GM19438 (cell line): ENCODE results near the gene TBC1D5.
"Not testable (repeated sequence)": the region's sequence is repeated elsewhere in the genome, so short reads cannot be mapped to it uniquely, and the experiment has no call there.

Source experiments
- ATAC-seq: cut with Tn5 transposase; IDR thresholded peaks from one replicate; pipeline ENCODE4 v1.9.1; 2021; ENCODE audit warnings: low read depth; ENCODE audit not compliant: unreplicated experiment

TBC1D5 gene

GRCh38 chr3:17554078-17554477, 188.4 kb downstream of the TBC1D5 start:
- ATAC-seq, result no peak

DNA sequence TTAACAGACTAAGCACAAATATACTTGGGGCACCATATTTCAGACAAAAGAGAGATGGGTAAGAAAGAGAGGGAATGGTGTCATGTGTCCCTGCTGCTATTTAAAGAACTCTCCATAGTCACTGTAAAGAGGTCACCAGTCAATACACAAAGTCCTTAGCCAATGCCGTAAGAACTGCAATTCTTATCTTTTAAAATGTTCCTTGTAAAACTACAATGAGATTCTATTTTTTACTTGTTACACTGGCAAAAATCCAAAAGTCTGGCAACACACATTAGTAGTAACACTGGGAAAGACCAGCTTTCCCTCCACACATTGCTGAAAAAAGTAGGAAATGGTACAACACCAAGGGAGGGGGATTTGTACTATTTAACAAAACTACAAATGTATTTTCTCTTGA, 189.4 kb downstream of the TBC1D5 start:
- ATAC-seq, result no peak

DNA sequence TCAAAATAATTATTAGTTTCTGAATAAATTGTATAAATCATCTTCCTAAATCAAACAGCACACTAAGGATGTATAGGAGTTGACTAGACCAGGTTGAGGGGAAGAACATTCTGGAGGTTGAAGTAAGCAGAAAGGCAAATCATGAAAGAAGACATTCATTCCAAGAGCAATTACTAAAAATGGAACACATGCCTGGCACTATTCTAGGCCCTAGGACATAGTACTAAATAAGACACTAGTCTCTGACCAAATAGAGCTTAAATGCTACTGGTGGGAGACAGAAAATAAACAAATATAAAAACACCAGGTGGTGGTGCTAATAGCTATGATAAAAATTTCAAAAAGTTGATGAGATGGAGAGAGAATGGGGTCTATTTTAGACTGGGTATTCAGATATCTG, 190.1 kb downstream of the TBC1D5 start:
- no peak for ATAC-seq

- no peak for ATAC-seq
These were observed 190.5 kb downstream of the TBC1D5 start for GRCh38 chr3:17551895-17552294.

DNA sequence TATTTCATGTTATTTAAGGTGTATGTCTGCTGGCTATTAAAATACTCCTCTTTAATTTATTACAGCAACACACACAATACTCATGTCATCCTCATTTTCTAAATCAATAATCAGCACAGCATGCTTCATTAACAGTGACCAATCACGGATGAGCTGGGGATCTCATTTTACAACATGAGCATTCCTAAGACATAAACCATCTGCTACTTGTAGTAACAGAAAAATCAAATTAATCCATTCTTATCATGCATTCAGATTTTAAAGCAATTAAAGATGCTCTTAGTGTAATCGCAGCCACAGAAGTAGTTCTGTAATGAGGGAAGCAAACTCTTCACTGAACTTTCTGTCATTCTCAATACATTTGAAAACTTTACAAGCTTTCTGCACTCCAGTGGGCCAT, 191.1 kb downstream of the TBC1D5 start:
- no peak for ATAC-seq

DNA sequence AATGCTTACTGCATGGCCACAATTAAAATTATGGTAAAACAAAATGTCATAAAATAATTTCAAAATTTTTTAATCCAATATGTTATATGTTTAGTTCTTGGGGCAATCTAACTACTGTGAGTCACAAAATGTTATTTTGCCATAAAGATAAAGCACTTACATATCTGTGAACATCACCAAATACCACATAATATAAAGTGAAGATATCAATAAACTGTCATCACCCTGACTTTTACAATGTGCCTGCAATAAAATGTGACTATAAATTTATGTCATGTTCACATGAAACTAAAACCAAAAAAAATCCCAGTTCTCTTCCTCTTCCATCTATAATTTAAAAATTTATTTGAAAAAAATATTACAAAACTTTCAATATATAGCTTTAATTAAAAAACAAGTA, 191.8 kb downstream of the TBC1D5 start:
- no peak for ATAC-seq

DNA sequence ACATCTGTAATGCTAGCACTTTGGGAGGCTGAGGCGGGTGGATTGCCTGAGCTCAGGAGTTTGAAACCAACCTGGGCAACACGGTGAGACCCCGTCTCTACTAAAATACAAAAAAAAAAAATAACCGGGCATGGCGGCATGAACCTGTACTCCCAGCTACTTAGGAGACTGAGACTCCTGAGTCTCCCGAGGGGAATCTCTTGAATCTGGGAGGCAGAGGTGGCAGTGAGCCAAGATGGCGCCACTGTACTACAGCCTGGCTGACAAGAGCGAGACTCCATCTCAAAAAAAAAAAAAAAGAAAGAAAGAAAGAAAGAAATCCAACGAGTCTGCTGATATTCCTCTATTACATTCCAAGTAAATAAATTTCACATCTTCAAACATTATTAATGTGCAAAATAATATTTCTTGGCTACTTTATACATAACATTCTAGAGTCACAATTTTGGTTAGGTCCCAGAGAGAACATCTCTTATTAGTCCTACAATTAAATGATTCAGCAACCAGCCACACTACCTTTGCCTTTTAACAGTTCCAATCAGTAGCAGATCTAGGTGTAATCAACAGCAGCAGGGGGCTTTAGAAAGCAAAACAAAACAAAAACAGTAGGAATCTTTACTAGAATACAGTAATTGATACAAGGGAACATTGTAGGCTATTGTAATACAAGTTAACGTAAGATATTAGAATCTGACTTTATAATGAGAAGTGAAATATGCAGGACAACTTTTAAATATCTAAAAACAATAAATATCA, 195.8 kb downstream of the TBC1D5 start:
- ATAC-seq, result no peak

DNA sequence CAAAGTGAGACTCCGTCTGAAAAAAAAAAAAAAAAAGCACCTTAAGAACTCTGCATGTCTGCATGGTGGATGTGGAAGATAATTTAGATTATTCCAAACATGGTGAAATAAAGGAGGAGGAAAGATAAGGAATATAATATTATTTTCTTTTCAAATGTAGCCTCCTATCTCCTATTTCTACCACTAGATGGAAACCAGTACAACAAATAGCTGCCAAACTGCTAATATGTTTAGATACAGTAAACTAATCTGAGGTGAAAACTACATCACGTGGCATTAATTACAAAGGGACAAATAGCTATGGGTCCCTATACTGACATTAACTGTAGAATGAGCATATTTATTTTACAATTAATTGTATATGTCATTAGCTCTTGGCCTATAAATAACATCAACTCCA, 197.8 kb downstream of the TBC1D5 start:
- ATAC-seq, result no peak

DNA sequence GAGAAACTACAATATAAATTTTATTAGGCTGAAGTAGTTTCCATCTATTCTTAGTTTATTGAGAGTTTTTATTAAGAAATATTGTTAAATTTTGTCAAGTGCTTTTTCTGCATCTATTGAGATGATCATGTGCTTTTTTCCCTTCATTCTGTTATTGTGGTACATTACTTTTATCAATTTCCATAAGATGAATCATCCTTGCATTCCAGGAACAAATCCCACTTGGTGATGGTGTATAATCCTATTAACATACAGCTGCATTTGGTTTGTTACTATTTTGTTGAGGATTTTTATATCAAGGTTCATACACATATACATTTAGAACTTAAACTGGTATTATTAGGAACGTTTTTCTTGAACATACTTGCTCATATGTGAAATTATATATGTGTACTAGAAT, 199.8 kb downstream of the TBC1D5 start:
- no peak for ATAC-seq

GRCh38 chr3:17539436-17539835, 203.0 kb downstream of the TBC1D5 start:
- ATAC-seq, result no peak

- ATAC-seq, result no peak
These were observed 207.2 kb downstream of the TBC1D5 start for GRCh38 chr3:17535274-17535673.

DNA sequence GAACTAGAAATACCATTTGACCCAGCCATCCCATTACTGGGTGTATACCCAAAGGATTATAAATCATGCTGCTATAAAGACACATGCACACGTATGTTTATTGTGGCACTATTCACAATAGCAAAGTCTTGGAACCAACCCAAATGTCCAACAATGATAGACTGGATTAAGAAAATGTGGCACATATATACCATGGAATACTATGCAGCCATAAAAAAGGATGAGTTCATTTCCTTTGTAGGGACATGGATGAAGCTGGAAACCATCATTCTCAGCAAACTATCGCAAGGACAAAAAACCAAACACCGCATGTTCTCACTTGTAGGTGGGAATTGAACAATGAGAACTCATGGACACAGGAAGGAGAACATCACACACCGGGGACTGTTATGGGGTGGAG, 210.0 kb downstream of the TBC1D5 start:
- not testable (repeated sequence) for ATAC-seq

GRCh38 chr3:17529677-17530076, 212.8 kb downstream of the TBC1D5 start:
- ATAC-seq, result no peak

DNA sequence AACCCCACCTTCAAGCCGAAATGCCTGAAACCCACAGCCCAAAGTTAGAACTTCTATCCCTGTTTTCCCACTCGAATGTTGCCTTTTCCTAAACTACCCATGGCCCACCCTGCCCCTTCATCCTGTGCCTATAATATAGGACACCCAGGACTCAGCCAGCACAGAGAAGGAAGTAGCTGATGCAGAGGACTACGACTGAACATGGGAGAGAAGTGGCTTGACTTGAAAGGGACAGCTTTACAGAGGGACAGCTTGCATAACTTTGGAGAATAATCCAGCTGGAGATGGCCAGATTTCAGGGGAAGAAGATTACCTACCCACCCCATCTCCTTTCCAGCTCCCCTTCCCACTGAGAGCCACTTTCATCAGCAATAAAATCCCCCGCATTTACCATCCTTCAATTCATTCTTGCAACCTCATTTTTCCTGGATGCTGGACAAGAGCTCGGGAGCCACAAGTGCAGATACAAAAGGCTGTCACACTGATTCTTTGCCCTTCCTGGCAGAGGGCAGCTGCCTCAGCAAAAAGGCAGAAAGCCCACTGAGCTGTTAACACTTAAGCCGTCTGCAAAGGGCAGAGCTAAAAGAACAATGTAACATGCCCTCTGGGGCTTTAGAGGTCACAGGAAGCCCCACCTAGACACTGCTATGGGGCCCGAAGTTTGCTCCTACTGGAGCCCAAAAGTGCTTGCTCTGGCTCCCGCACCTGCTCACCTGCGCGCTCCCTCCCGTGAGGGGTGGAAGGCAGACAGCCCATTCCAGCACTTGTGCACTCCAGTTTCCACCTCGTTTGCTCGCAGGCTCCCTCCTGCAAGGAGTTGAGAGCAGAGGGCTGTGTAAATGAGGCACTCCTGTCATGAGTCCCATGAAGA, 224.0 kb downstream of the TBC1D5 start:
- no peak for ATAC-seq

DNA sequence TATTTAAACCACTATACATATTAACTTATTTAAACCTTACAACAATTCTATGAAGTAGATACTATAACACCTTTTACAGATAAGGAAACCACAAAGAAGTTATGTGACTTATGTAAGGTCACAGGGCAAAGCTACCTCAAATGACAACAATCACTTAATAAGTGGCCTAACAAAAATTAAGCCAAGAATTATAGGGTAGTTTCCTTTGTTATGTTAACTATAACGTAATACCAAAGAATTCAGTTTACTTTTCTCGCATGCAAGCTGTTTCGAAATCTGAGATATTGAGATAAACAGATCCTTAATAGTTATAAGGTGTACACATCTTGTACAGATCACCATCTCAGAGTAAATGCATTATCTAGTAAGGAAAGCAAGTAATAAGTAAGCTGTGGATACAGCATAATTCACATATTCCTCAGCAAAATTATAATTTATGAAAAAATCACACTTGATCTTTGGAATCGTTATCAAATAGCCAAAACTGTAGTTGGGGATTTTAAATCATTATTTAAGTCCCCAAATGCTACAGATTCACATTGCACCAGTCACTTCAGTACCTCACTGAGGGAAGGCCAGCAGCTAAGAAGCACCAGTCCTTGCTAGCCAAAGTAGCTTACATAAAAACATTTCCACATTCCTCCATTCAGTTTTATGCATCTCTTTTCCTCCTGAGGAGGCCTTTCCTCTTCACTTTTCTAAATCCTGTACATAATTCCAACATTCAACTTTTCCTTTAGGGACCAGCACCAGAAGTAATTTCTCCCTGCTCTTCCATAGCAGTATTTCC, 226.8 kb downstream of the TBC1D5 start:
- no peak for ATAC-seq

GRCh38 chr3:17514597-17514996, 227.8 kb downstream of the TBC1D5 start:
- no peak for ATAC-seq

DNA sequence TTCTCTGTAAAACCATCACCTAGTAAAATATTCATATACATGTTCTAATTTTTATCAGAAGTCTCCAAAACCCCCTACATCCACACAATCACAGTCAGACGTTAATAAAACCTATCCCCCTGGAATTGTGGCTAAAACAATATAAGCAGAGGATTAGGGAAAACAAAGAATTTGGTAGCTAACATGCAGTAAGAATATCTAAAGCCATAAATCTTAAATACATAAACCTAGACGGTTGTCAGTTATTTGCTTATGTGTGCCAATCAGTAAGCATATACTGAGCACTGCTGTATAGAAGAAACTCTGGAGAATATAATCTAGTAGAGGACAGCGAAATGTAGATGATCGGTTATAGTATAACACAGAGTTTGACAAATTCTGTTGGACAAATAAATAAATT, 232.2 kb downstream of the TBC1D5 start:
- no peak for ATAC-seq

- no peak for ATAC-seq
These were observed 234.2 kb downstream of the TBC1D5 start for GRCh38 chr3:17508180-17508752.

DNA sequence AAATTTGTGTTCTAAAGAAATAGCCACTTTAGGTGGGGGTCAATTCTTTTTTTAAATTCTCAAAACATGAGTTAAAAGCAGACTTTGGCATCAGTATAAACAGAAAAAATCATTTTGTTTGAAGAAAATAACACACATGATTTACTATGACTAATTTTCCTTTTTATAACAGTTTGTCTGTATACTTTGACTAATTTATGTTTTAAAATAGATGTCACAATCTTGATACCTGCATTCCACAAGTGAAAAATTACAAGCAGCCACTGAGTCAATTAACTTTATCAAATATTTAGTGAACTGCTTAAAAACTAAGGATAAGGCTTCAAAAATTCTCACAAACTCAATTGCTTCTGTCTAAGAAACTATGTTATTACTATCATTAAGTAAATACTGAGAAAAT, 235.0 kb downstream of the TBC1D5 start:
- ATAC-seq, result no peak

- ATAC-seq, result no peak
These were observed 236.6 kb downstream of the TBC1D5 start for GRCh38 chr3:17505856-17506255.

GRCh38 chr3:17501745-17502144, 240.7 kb downstream of the TBC1D5 start:
- ATAC-seq, result no peak
